ENCODE data around the gene DGKQ. TPM values are rescaled to one million over a fixed set of nuclear protein-coding genes. Genes with fewer than 3 reads are reported as not detected.
A peak's percentile ranks its signal among the peaks of the same experiment; 100 is the strongest.
"Not testable (repeated sequence)": the region's sequence is repeated elsewhere in the genome, so short reads cannot be mapped to it uniquely, and the experiment has no call there.

Gene DGKQ
- total and polyA plus RNA-seq, 2 of the 13 experiments (the other 11 are each of a cell fraction or from before 2014, with no cell fraction given), result 4.5 to 7.2 TPM

GRCh38 chr4:927566-927965, 45.8 kb downstream of the DGKQ start:
- Histone ChIP-seq H3K79me2 (ENCODE audit: insufficient read depth, low read length) (peaks cover 69% of the 10 kb centered on the region), H3K4me1 (ENCODE audit: insufficient read depth, low read length) (peaks cover 30% of the 10 kb centered on the region), H4K20me1 (ENCODE audit: insufficient read depth, low read length) (peaks cover 30% of the 10 kb centered on the region)
- 97% methylated on average over 21 of the region's 21 CpGs for WGBS (ENCODE audit: low lambda C conversion rate)
- FAIRE-seq; H3K4me2 ChIP-seq (ENCODE audit: low read depth, low read length); H3K4me3 ChIP-seq (replicated peaks in 1 of 3; ENCODE audit: insufficient read depth in 1 of 3, low read depth in 2 of 3, low read length in 3 of 3); H3K36me3 ChIP-seq (replicated peaks in 1 of 2; ENCODE audit: control insufficient read depth in 1 of 2, insufficient read depth in 2 of 2, low read length in 2 of 2); H2AFZ ChIP-seq (ENCODE audit: low read length); in situ Hi-C loops (cut with HindIII; ENCODE audit: extremely low pct_ligation_motif_present, low pct_unique_long_range_greater_than_20kb); H3K9me3 ChIP-seq (ENCODE audit: low read length); BruUV-seq (replicated peaks); CTCF ChIA-PET (ENCODE audit: low intra/inter-chr PET ratio, low total read pairs); H3K27me3 ChIP-seq (ENCODE audit: control insufficient read depth in 1 of 2, insufficient read depth in 2 of 2, low read length in 2 of 2); ATAC-seq; H3K9ac ChIP-seq (ENCODE audit: insufficient read depth, low read depth, low read length); DNase-seq (ENCODE audit: low spot score); H3K27ac ChIP-seq (ENCODE audit: extremely low read length, insufficient read depth, low read length); intact Hi-C loops (cut with micrococcal nuclease; ENCODE audit: unreplicated experiment): not testable (repeated sequence)
- POLR2A ChIA-PET, result interaction anchor here (0.5 kb wide), 1 partner anchor 418 kb away, joined by 3 read pairs; no protein-coding TSS in a partner anchor

- 0 out of 2 replicates have a peak, but pooled peaks have one; percentile 13 for TF ChIP-seq RAD21 (CRISPR knock-in tag; IDR thresholded peaks at IDR 0.05)
- peak; percentile 52 for TF ChIP-seq CTCF (CRISPR knock-in tag; IDR thresholded peaks at IDR 0.05)
- peak; percentile 58 for TF ChIP-seq SMC3 (IDR thresholded peaks at IDR 0.05; ENCODE audit: low read length)
- TF ChIP-seq STAG1 (CRISPR knock-in tag; IDR thresholded peaks at IDR 0.05), result peak; percentile 33; the same call in 1 of the 2 replicates
- TF ChIP-seq ZFX (CRISPR knock-in tag; IDR thresholded peaks at IDR 0.05; ENCODE audit: low read depth), result 0 out of 2 replicates have a peak, but pooled peaks have one; percentile 23
- TF ChIP-seq POLR2G (IDR thresholded peaks at IDR 0.05; ENCODE audit: low read depth, low read length), result no peak
Observed at GRCh38 chr4:926538-926937, 46.8 kb downstream of the DGKQ start.

More at GRCh38 chr4:926538-926937, 46.8 kb downstream of the DGKQ start:
- Histone ChIP-seq H3K4me2 (ENCODE audit: low read depth, low read length) (no peak overlapping the region), H3K9ac (ENCODE audit: insufficient read depth, low read depth, low read length) (no peak overlapping the region), H3K4me3 (replicated peaks in 1 of 3; ENCODE audit: insufficient read depth in 1 of 3, low read depth in 2 of 3, low read length in 3 of 3) (no peak overlapping the region), H3K79me2 (ENCODE audit: insufficient read depth, low read length) (peaks cover 76% of the 10 kb centered on the region), H4K20me1 (ENCODE audit: insufficient read depth, low read length) (peaks cover 32% of the 10 kb centered on the region), H3K36me3 (replicated peaks in 1 of 2; ENCODE audit: control insufficient read depth in 1 of 2, insufficient read depth in 2 of 2, low read length in 2 of 2) (peaks cover 0 to 13% of the 10 kb centered on the region in 2 experiments; a peak in 2 of 5 replicates), H2AFZ (ENCODE audit: low read length) (no peak overlapping the region), H3K9me3 (ENCODE audit: low read length) (no peaks in the 10 kb centered on the region), H3K27ac (ENCODE audit: extremely low read length, insufficient read depth, low read length) (no peak overlapping the region), H3K27me3 (ENCODE audit: control insufficient read depth in 1 of 2, insufficient read depth in 2 of 2, low read length in 2 of 2) (no peaks in the 10 kb centered on the region; a peak in 1 of 5 replicates), H3K4me1 (ENCODE audit: insufficient read depth, low read length) (peaks cover 30% of the 10 kb centered on the region)
- 93% methylated on average over 17 of the region's 17 CpGs for WGBS (ENCODE audit: low lambda C conversion rate)
- FAIRE-seq (peak; percentile 18), ATAC-seq (peak; percentile 24; the same call in 1 of the 3 replicates), DNase-seq (ENCODE audit: low spot score) (peak; percentile 24)
- POLR2A ChIA-PET, result no interaction called here
- intact Hi-C loops (cut with micrococcal nuclease; ENCODE audit: unreplicated experiment) (loop anchor here (1.0 kb wide), 1 partner anchor 61 kb away; the partner anchor contains the start of gene IDUA), in situ Hi-C loops (cut with HindIII; ENCODE audit: extremely low pct_ligation_motif_present, low pct_unique_long_range_greater_than_20kb) (no loop called here)
- CTCF ChIA-PET (ENCODE audit: low intra/inter-chr PET ratio, low total read pairs), result interaction anchor here (0.9 kb wide), 1 partner anchor 61 kb away, joined by 5 read pairs; the partner anchor contains the start of gene IDUA
- BruUV-seq (replicated peaks), result no TSS peak
